Pancreas (tissue), 10 donors: ENCODE data around the gene PLCXD1. TPM values are rescaled to one million over a fixed set of nuclear protein-coding genes. Genes with fewer than 3 reads are reported as not detected.
A peak's percentile ranks its signal among the peaks of the same experiment; 100 is the strongest.

Experiments
- ATAC-seq, 4 donors: fragments of 200-7000 bp; cut with Tn5 transposase; one replicate each; pipeline versions ENCODE4 v1.8.0 to v1.9.1; 2020; ENCODE audit warnings: mild to moderate bottlenecking in 4 of 4, moderate library complexity in 4 of 4
- DNase-seq, 6 donors: peaks; one replicate each; pipeline ENCODE4 v3.0.0-alpha.2; 2020
- FAIRE-seq: peaks from 2 replicates; lab custom pipeline; 2012; peaks lifted over from hg19 to GRCh38; lab: Jason Lieb, UNC
- H3K27ac ChIP-seq, 4 donors: fragments of 200-600 bp; sonication (generic); 1 replicate in 3 of 4; 2 replicates in 1 of 4; pipeline versions ENCODE4 v1.5.0 to v1.8.0; 2020
- H3K27me3 ChIP-seq, 4 donors: fragments of 200-600 bp; one replicate each; pipeline ENCODE4 v1.8.0; 2021
- H3K36me3 ChIP-seq, 3 donors: fragments of 200-600 bp; sonication (generic) in 1 of 3; one replicate each; pipeline versions ENCODE4 v1.5.0 to v1.8.0; 2020 to 2021
- H3K4me1 ChIP-seq, 3 donors: fragments of 200-600 bp; one replicate each; pipeline ENCODE4 v1.8.0; 2021
- H3K4me3 ChIP-seq, 4 donors: fragments of 200-600 bp; sonication (generic) in 2 of 4; one replicate each; pipeline versions ENCODE4 v1.5.0 to v1.8.0; 2020 to 2021
- H3K9me3 ChIP-seq, 4 donors: fragments of 200-600 bp; one replicate each; pipeline ENCODE4 v1.8.0; 2021
- WGBS, 2 donors: extraction: QIAGEN DNeasy Blood & Tissue Kit; methylation state at CpG; one replicate each; pipeline ENCODE4 v1.1.7; 2013; 5-methylcytosine and 5-hydroxymethylcytosine counted together
- intact Hi-C, 3 donors: fragments of 100-400 bp; cut with DNase I; formaldehyde crosslinking; loops; one replicate each; pipeline versions ENCODE4 v1.11.1 to v1.14.2; 2022
- polyA plus RNA-seq, 2 donors: library from polyadenylated mRNA; stranded (reverse); fragments of 200-250 nt; gene quantifications; one replicate each; pipeline ENCODE4 v1.2.3, GENCODE V29; 2013
- total RNA-seq, 6 donors: library from RNA; stranded (reverse); fragmentation: NEBNext Ultra II Directional in 4 of 6; extraction: Animal tissue kit (Norgen Biotek cat#: 25700) in 4 of 6; gene quantifications; one replicate each; pipeline versions ENCODE4 v1.2.1 to v1.2.4, GENCODE V29; 2021 to 2023
- TF ChIP-seq, protein P1 (sequence below), 4 donors: fragments of 200-600 bp; sonication (generic) in 3 of 4; IDR thresholded peaks; one replicate each; pipeline versions ENCODE4 v1.5.0 to v1.8.0; 2021; ENCODE audit warnings: antibody characterized with exemption in 4 of 4
- donor health status: healthy with polysubstance abuse.
- donor health status: DM: no; HTN: no; CAD: no; lungs with moderate emphysema.
- donor health status: DM: no; HTN: no; CAD: no.
- donor health status: control.
- donor health status: control.
- donor health status: Bipolar disorder and iron deficiency.
- donor health status: DM: yes; HTN: yes; CAD: no.
- donor health status: DM: no; HTN: no; CAD: no.
- donor health status: DM: no; HTN: no; CAD: no.
- donor health status: DM: yes; HTN: yes; CAD: no.

PLCXD1 gene
- total and polyA plus RNA-seq, 8 donors: 3.5 to 17.8 (median 6.1) TPM

DNA sequence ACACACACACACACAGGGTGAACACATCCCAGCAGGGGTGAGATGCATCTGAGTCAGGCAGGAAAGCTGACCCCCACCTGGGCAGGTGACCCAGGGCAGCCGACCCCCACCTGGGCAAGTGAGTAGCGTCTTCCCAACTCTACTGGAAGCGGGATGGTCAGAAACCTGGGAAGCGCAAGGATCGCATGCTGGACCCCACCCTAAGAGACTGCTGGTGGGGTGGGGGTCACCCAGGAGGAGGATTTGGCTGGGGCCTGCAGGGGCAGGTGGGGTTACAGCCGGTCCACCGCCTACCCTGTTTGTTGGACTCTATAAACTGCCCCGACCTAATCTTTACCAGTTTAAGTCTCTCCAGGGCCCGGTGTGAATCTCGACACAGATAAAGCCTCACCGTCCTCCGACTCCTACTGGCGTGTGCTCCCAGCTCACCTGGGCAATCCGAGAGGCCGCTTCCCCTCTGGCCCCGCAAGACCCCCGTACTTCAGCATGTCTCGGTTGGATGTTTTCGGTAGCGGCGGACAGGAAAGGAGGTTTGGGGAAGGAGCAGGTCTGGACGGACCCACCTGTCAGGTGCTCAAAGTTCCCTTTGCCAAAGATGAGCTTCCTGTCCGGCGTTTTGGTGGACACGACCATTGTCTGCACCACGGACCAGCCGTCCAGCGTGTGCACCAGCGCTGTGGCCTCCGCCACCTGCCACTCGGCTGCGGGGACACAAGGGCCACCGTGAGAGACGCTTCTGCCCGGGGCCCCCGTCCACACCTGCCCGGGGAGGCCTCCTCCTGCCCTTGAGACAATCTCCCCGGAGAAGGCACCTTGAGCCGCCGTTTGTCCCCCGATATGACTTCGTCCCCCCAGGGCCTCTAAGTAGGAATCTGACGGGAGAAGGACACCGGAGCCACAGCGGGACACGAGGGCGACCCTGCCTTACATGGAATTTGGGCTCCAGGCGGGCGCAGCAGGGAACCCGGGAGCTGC is 35.5 kb downstream of the PLCXD1 start:
- ATAC-seq (no peak), FAIRE-seq (no peak), DNase-seq (peak in 4 of 6 donors; percentile 24 to 75 (median 46))
- 93% methylated on average over 50 of the region's 50 CpGs for WGBS, 2 donors
- H3K27me3 ChIP-seq: no peaks in the 10 kb centered on the region
- peaks cover 0 to 31% (median 9%) of the 10 kb centered on the region in 3 donors for H3K36me3 ChIP-seq
- H3K4me3 ChIP-seq: no peak overlapping the region
- peaks cover 0 to 5% (median 3%) of the 10 kb centered on the region in 3 donors for H3K4me1 ChIP-seq
- H3K9me3 ChIP-seq: no peaks in the 10 kb centered on the region
- TF ChIP-seq, protein P1, sequence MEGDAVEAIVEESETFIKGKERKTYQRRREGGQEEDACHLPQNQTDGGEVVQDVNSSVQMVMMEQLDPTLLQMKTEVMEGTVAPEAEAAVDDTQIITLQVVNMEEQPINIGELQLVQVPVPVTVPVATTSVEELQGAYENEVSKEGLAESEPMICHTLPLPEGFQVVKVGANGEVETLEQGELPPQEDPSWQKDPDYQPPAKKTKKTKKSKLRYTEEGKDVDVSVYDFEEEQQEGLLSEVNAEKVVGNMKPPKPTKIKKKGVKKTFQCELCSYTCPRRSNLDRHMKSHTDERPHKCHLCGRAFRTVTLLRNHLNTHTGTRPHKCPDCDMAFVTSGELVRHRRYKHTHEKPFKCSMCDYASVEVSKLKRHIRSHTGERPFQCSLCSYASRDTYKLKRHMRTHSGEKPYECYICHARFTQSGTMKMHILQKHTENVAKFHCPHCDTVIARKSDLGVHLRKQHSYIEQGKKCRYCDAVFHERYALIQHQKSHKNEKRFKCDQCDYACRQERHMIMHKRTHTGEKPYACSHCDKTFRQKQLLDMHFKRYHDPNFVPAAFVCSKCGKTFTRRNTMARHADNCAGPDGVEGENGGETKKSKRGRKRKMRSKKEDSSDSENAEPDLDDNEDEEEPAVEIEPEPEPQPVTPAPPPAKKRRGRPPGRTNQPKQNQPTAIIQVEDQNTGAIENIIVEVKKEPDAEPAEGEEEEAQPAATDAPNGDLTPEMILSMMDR (IDR thresholded peaks at IDR 0.05): no peak
- no peak overlapping the region for H3K27ac ChIP-seq
- intact Hi-C loops: no loop called here

DNA sequence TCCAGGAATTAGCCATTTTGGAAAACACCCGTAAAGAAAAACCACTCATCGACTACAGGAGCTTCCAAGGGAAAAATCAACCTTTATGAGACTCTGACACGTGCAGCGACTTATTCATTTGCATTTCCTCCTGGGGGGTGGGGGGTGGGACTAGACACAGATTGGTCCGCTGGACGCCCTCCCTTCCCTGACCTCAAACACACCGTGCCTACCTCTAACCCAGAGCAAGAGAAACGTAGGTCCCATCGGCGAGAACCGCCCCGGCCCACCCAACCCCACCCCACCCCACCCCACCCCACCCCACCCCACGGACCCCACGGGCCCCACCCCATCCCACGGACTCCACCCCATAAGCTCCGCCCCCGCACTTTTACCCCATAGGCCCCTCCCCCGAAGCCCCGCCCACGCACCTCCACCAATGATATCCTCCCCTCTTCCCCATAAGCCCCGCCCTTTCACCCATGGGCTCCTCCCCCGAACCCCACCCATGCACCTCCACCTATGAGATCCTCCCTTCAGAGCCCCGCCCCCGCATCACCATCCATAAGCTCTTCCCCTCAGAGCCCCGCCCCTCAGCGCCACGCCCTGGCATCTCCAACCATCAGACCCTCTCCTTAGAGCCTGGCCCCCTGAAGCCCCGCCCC is 36.4 kb downstream of the PLCXD1 start:
- no peak for DNase-seq
- Histone ChIP-seq H3K4me1 (peaks cover 0 to 5% (median 3%) of the 10 kb centered on the region in 3 donors), H3K27me3 (no peaks in the 10 kb centered on the region), H3K27ac (peak overlapping the region in 3 of 4 donors; percentile 80 to 94 (median 94)), H3K9me3 (no peaks in the 10 kb centered on the region), H3K4me3 (peak overlapping the region; percentile 42 to 83 (median 58)), H3K36me3 (peaks cover 0 to 24% (median 4%) of the 10 kb centered on the region in 3 donors)
- ATAC-seq: no peak
- no peak for FAIRE-seq
- TF ChIP-seq, protein P1 (IDR thresholded peaks at IDR 0.05): no peak
- intact Hi-C loops: no loop called here
- 50 to 54% methylated on average over 24 of the region's 28 CpGs for WGBS, 2 donors

DNA sequence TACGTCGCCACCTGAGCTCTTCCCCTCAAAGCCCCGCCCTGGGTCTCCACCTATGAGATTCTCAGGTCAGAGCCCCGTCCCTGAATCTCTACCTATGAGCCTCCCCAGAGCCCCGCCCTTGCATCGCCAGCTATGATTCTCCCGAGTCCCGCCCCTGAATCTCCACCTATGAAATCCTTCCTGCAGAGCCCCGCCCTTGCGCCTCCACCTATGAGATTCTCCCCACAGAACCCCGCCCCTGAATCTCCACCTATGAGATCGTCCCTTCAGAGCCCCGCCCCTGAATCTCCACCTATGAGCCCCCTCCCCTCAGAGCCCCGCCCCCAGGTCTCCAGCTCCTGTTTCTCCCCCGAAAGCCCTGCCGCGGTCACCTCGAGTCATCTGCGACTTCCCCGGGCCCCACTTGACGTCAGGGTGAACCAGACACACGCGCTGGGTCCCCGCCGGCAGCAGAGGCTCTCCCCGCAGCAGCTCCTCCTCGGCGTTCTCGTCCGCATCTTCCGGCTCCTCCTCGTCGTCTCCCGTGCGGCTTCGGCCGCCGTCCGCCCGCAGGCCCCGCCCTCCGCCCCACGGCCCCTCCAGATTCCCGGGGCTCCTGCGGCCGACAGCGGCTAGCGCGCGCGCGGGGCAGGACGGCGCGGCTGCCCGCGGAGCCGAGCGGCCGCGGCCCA is 37.0 kb downstream of the PLCXD1 start:
- Histone ChIP-seq H3K36me3 (peaks cover 0 to 17% (median 0%) of the 10 kb centered on the region in 3 donors), H3K4me1 (peaks cover 0 to 5% (median 3%) of the 10 kb centered on the region in 3 donors), H3K4me3 (peak overlapping the region; percentile 42 to 83 (median 58)), H3K9me3 (no peaks in the 10 kb centered on the region), H3K27ac (peak overlapping the region; percentile 80 to 94 (median 92)), H3K27me3 (no peaks in the 10 kb centered on the region)
- DNase-seq (peak; percentile 91 to 99 (median 98)), FAIRE-seq (no peak), ATAC-seq (peak; percentile 69 to 81 (median 78))
- intact Hi-C loops: no loop called here
- 1% methylated on average over 56 to 61 of the region's 61 CpGs for WGBS, 2 donors
- TF ChIP-seq, protein P1 (IDR thresholded peaks at IDR 0.05): no peak

DNA sequence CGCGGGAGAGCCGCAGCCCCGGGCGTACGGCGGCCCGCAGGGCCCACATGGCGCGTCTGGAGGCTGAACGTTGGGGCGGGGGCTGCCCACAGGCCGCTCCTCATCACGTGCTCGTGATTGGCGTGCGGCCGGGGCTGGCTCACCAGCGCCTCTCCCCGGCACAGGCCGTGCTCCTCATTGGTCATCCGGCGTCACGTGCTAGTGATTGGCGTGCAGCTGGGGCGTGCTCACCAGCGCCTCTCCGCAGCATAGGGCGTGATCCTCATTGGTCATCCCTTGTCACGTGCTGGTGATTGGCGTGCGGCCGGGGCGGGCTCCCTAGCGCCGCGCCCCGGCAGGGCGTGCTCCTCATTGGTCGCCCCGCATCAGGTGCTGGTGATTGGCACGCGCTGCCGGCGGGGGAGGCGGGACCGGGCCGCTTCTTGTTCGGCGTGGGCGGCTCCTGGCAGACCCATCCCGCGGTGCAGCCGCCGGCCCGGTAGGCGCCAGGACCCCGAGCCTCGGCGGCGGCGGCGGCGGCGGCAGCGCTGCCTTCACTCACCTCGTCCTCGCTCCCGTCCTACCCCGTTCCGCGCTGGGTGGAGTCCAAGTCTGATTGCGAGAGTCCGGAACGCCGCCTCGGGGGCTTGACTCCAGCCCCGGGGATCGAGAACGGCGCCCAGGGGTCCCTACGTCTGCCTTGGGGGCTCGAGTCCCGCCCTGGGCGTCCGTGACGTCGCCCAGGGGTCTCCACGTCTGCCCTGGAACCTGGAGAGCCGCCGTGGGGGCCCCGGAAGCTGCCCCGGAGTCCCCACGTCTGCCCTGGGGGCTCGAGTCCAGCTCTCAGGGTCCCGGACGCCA is 37.8 kb downstream of the PLCXD1 start, which contains the start of gene GTPBP6:
GTPBP6 (minus strand) TSS at position 58 of the 840 bp plus-strand sequence; CDS start at position 49, 9 bp downstream.
- peaks cover 0 to 5% (median 3%) of the 10 kb centered on the region in 3 donors for H3K4me1 ChIP-seq
- DNase-seq: peak; percentile 97 to 100 (median 100)
- peak within 1 kb of the TSS; percentile 80 to 94 (median 92) for H3K27ac ChIP-seq
- peak within 1 kb of the TSS; percentile 61 to 97 (median 89) for H3K4me3 ChIP-seq
- intact Hi-C loops: no loop called here
- H3K27me3 ChIP-seq: no peaks in the 10 kb centered on the region
- FAIRE-seq: no peak
- peaks cover 0 to 10% (median 0%) of the 10 kb centered on the region in 3 donors for H3K36me3 ChIP-seq
- 0% methylated on average over 82 to 97 of the region's 97 CpGs for WGBS, 2 donors
- ATAC-seq: peak; percentile 71 to 87 (median 80)
- TF ChIP-seq, protein P1 (IDR thresholded peaks at IDR 0.05): peak in 1 of 4 donors; percentile 7
- no peaks in the 10 kb centered on the region for H3K9me3 ChIP-seq
